ENCODE measurements around the gene MPV17.

MPV17 gene

DNA sequence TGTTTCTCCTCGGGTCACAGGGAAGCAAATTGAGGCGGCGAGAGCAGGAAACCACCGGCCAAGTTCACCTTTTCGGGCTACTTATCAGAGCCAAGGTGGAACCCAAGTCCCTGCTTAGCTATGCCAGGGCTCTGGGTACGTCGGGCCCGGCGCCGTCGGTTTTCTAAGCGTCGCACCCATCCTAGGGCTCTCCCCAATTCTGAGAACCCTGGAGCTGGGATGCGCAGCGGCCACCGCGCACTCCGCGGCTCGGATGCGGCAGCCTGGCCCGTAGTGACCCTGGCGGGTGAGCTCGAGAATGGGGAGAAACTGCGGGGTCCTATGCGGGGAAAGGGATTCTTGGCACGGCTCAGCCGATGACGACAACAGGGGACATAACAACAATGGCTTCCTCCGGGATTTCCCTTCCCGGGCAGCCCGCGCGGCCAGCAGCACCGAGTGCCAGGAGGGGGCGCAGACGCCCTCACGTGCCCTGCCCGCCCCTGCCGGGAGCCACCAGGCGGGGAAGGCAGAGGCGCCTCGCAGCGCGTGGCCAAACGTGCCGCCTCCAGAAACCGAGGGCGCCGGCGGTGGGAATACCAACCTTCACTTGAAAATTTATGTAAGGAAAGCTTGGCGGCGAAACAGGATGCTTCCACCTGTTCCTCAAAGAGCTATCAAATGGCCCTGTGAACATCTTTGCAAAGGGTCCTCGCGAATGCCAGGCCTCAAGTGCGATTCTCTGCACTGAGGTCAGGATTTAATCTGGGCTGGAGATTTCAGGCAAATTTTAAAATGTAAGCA, 58.0 kb downstream of the MPV17 start:
- DNase-seq (ENCODE audit: low read depth) = peak; percentile 23

GRCh38 chr2:27264253-27264752, 58.6 kb downstream of the MPV17 start:
- DNase-seq (ENCODE audit: low read depth) = no peak

- DNase-seq (ENCODE audit: low read depth) = no peak
Observed at GRCh38 chr2:27263287-27264252, 59.3 kb downstream of the MPV17 start.

- DNase-seq (ENCODE audit: low read depth) = peak; percentile 42
Observed at GRCh38 chr2:27262379-27263286, 60.3 kb downstream of the MPV17 start, which contains the start of gene SLC30A3. TSS of gene SLC30A3 (minus strand) at chr2:27263047. CDS start at chr2:27262906, 141 bp downstream.

DNA sequence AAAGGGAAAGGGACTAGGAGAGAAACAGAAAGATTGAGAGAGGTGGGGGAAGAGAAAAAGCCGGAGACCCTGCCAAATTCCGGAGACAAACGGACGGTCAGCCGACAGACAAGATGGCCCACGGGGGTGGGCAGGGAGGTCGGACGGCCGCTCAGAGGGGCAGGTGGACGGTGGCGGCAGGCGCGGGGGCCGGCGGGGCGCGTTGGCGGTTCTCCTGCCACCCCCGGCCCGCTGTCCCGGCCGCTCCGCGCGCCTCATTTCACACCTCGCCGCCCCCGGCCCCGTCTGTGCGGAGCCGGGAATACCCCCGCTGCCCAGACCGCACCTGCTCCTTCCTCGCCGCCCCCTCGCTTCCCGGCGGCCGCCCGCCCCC, 61.0 kb downstream of the MPV17 start:
- DNase-seq (ENCODE audit: low read depth) = no peak

DNA sequence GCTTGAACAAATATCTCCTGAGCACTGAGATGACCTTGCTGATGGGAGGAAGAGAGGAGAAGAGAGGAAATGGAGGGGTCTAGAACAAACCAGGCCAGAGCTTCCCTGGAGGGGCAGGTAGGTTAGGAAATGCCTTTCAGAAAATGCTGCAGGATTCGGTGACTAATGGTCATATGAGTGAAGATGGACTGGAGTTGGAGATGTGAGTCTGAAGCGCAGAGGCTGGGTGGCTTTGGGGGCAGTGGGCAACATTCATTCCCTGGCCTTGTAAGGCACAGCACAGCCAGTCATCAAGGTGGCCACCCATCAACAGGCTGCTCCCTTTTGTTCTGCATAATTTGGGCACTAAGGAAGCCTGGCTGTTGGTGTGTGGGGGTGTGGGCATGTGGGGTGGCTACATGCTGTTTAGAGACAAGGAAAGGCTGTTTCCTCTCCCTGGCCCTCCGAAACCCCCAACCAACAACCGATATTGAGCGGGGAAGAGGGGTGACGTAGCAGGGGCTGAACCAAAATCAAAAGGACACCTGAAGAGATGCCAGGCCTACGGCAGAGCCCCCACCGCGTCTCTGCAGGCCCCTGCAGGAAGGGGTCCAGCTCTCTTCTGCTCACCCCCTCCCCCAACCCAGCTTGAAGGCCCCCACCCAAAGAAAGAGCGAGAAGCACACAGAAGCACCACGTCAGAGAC, 61.5 kb downstream of the MPV17 start:
- no peak for DNase-seq (ENCODE audit: low read depth)

Measured in stimulated activated CD8-positive, alpha-beta memory T cell treated with anti-CD3 and anti-CD28 coated beads, Interleukin-7, amount 100 ng/mL, for 24 hours (primary cell).